Amniotic stem cell (primary cell): Measurements from ENCODE around the gene MYO1F.
"Not testable (repeated sequence)": the region's sequence is repeated elsewhere in the genome, so short reads cannot be mapped to it uniquely, and the experiment has no call there.

Source experiments
- DNase-seq: peaks from one replicate; lab custom pipeline; 2025; lab: John Stamatoyannopoulos, UW

The MYO1F gene

DNA sequence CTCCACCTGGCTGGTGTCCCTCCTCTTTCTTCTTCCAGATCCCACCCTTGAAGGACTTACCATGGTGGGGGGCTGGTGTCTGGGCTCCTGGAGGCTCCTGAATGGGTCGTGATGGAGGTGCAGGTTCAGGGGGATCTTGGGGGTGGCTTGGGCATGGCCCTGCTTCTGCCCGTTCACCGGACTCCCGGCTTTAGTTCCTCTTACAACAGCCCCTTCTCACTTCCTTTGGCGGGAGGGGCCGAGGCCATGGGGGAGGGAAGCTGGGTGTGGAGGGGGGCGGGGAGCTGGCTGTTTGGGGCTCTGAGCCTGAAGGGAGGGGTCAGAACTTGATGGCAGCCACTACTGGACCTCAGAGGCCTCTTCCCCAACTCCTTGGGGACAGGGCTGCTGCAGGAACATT, at the start of gene MYO1F:
Gene MYO1F (minus strand): TSS at position 196 of the 400 bp plus-strand sequence. CDS start 133 bp downstream, at position 63.
- no peak for DNase-seq

DNA sequence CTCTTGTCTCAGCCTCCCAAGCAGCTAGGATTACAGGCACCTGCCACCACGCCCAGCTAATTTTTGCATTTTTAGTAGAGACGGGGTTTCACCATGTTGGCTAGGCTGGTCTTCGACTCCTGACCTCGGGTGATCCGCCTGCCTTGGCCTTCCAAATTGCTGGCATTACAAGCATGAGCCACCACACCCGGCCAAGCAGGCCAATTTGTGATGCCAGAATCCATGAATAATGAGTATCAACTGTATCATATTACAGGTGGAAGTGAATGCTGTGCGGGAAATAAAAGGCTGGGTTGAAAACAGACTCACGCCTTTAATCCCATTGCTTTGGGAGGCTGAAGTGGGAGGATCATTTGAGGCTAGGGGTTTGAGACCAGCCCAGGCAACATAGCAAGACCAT, 49.6 kb upstream of the MYO1F start:
- DNase-seq = no peak

DNA sequence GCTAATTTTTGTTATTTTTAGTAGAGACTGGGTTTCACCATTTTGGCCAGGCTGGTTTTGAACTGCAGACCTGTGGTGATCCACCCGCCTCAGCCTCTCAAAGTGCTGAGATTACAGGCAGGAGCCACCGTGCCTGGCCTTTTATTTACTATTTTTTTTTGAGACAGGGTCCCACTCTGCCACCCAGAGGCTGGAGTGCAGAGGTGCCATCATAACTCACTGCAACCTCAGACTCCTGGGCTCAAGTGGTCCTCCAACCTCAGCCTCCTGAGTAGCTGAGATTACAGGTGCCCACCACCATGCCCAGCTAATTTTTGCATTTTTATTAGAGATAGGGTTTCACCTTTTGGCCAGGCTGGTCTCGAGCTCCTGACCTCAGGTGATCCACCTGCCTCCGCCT, 45.6 kb upstream of the MYO1F start:
- DNase-seq = not testable (repeated sequence)

DNA sequence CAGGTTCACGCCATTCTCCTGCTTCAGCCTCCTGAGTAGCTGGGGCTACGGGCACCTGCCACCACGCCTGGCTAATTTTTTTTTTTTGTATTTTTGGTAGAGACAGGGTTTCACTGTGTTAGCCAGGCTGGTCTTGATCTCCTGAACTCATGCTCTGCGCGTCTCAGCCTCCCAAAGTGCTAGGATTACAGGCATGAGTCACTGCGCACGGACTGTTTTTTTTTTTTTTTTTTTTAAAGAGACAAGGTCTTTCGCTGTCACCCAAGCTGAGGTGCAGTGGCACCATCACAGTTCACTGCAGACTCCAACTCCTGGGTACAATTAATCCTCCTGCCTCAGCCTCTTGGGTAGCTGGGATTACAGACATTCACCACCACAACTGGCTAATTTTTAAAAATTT, 41.5 kb upstream of the MYO1F start:
- DNase-seq = no peak

DNA sequence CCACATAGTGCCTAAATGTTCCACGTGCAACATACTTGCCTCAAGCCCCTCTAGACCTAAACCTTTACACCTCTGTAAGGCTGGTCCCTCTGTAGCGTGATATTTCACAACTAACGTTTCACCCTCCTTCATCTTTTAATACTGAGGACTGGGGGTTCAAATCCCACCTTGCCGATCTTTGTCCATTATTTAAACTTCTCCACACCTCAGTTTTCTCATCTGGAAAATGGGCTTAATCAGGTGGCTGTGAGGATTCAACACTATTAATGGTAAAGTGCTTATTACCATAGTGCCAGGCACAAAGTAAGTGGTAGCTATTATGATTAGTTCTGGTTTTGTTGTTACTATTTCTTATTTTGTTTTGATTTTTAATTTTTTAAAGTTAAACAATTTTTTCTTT, 40.7 kb upstream of the MYO1F start:
- no peak for DNase-seq

DNA sequence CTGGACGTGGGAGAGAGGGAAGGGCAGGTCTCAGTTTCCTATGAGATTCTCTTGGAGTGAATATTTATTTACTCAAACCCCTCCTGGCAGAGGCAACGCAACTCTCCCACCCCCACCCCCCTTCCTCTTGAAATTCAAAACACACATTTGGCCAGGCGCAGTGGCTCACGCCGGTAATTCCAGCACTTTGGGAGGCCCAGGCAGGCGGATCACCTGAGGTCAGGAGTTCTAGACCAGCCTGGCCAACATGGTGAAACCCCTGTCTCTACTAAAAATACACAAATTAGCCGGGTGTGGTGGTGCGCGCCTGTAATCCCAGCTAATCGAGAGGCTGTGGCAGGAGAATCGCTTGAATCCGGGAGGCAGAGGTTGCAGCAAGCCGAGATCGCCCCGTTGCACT, 40.1 kb upstream of the MYO1F start:
- not testable (repeated sequence) for DNase-seq

DNA sequence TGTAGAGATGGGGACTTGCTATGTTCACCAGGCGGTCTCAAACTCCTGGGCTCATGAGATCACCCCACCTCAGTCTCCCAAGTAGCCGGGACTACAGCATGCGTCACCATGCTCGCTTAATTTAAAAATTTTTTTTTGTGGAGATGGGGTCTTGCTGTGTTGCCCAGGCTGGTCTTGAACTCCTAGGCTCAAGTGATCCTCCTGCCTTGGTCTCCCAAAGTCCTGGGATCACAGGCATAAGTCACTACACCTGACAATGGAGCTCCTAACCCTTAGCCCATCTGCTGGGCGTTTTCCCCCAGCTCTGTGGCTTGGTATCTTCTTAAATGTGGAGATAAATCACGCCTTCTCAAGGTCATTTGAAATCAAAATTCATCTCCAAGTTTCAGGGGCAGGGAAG, 39.6 kb upstream of the MYO1F start:
- no peak for DNase-seq

DNA sequence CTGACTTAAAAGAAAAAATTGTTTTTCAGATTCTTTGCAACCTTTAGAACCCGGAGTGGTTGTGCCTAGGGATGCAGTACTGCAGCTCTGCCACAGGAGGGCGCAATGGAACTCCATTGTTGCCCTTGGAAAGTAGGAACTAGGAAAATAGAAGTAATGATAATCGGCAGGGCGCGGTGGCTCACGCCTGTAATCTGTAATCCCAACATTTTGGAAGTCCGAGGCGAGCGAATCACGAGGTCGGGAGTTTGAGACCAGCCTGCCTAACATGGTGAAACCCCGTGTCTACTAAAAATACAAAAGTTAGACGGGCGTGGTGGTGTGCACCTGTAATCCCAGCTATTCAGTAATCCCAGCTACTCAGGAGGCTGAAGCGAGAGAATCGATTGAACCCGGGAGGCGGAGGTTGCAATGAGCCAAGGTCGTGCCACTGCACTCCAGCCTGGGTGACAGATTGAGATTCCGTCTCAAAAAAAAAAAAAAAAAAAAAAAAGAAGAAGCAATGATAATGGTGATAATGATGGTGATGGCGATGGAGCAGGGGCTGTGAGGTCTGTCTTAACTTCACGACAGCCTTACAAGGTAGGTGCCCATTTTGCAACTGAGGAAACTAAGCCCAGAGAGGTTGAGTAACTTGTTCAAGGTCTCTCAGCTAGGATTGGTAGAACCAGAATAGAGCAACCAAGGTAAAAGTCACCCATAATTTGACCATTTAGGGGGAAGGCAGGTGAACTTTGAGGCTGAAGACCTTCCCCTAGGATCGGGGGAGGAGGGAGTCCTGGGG, 38.8 kb upstream of the MYO1F start:
- no peak for DNase-seq

DNA sequence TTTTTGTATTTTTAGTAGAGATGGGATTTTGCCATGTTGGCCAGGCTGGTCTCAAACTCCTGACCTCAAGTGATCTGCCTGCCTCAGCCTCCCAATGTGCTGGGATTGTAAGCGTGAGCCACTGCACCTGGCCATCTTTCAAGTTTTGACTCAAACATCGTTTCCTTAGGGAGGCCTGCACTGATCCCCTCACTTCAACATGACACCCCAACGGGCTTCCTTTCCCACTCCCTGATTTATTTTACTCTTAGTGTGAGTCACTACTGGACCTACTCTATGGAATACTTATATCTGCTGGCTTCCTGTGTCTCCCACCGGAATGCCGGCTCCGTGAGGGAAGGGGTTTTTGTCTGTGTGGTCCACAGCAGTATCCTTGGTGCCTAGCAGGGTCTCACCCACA, 37.8 kb upstream of the MYO1F start:
- DNase-seq = no peak

DNA sequence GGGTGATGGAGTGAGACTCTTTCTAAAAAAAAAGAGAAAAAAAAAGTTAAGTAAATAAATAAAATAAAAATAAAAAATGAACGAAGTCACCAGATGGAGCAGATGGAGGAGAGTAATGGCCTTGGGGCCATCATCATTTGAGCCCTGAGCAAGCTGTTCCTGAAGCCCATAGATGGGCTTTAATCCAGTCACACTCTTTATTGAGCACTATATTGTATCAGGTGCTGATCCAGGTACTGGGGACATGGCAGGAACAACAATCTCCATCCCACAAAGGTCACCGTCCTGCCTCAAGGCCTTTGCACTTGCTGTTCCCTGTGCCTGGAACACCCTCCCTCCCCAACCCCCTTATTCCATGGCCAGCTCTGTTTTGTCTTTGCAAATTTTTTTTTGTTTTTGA, 37.2 kb upstream of the MYO1F start:
- DNase-seq = no peak

DNA sequence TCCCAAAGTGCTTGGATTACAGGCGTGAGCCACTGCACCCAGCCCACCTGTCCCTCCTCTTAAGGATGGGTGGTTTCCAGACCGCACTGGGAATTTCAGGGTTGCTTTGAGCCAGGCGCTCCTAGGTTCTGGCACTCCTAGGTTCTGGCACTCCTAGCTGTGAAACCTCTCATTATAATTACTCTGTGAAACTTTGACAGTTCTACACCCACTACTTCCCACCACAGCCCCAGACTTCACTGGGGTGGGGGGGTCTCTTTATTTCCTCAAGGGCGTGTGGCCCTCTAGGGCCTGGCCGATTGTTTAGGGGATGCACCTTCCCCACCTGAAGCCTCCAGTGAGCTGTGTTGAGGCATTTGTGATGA, 35.5 kb upstream of the MYO1F start:
- no peak for DNase-seq

DNA sequence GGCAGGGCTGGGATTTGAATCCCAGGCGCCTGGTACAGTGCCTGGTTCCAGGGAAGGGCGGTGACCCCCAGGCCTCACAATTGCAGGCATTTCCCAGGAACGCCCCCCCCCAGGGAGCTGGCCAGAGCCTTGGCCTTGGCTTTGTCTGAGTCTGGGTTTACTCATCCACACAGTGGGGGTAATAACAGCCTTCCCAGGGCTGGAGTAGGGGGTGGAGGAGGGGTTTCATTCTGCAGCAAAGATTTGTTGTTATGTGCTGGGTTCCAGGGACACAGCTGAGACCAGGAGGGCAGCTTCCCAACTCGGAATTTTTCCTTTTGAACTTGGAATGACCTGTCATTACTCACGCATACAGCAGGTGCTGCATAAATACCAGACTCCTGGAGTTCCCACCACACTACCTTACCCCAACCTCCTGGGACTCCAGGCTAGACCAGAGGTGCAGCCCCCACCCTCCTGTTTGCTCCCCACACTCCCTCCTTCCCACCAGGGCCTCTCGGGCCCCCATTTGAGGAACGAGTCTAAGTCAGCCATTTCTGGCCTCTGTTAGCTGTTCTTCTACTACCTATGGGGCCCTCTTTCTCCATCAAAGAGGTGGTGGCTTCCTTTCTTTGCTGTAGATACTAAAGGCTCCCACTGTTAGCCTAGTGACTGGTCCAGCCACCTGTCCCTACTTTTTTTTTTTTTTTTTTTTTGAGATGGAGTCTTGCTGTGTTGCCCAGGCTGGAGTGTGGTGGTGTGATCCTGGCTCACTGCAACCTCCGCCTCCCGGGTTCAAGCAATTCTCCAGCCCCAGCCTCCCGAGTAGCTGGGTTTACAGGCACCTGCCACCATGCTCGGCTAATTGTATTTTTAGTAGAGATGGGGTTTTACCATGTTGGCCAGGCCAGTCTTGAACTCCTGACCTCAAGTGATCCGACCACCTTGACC, 34.9 kb upstream of the MYO1F start:
- no peak for DNase-seq

DNA sequence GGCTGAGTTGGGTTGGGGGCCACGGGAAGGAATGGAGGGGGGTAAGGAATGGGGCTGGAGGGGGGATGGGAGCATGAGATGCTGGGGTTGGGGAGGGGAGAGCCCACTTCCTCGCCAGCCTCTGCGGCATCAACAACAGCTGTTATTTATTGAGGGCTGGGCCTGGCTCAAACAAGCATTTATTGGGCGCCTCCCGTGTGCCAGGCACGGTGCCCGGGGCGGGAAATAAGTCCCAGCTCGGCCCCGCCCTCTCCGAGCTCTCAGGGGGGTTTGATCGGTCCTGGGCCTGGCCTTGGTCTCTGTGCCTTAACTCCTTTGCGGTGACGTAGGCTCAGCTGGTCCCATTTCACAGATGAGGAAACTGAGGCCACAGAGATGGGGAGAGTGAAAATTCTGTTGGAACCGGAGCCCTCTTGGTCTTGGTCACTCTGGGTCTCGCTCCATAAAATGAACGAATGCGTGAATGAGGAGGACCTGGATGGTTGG, 34.2 kb upstream of the MYO1F start:
- DNase-seq = no peak

DNA sequence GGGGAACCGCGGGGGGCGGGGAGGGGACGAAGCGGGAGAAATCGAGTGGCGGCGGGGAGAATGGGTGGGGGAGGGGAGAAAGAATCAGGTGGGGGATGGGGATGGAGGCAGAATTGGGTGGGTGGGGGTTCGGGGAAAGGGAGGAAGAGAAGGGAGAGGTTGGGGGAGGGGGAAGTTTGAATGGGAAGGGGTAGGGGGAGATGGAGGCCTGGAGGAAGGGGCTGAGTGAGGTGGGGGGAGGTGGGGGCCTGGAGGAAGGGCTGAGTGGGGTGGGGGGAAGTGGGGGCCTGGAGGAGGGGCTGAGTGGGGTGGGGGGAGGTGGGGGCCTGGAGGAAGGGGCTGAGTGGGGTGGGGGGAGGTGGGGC, 33.7 kb upstream of the MYO1F start:
- DNase-seq = no peak

DNA sequence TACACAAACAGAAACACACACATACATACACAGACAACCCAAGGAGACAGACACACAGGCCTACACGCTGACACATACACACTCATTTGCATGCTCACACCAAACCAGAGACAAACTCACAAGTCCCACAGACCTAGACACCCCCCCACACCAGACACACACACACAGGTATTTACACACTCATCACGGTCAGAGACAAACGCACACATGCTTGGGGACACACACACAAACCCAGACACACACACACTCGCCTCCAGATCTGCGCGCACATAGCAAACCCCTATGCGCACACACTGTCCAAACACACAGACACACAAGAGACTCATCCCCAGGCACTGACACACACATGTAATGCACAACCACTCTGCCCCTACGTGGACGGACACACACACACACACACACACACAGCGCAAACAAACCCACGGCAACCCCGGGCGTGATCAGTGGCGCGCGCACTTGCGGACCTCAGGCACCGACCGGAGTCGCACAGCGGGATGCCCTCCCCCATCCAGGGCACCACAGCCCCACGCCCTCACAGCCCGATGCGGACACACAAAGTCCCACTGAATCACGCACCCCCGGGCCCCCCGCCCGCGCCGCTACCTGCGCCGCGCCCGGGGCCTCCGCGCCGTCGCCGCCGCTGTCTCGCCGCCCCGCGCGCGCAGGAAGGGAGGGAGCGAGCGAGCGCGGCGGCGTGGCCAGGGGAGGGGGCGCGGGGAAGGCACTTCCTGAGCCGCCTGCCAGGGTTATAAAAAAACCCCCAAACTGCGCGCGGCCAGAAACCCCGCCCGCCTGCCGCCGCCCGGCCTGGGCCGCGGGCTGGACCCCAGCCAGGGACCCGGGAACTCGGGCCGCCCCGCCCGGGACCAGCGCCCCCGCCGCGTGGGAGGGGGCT, 33.0 kb upstream of the MYO1F start, which contains the start of gene ADAMTS10:
Gene ADAMTS10 (minus strand): TSS at position 675 of the 895 bp plus-strand sequence. CDS start 5,005 bp downstream, outside the sequence.
- DNase-seq = no peak

DNA sequence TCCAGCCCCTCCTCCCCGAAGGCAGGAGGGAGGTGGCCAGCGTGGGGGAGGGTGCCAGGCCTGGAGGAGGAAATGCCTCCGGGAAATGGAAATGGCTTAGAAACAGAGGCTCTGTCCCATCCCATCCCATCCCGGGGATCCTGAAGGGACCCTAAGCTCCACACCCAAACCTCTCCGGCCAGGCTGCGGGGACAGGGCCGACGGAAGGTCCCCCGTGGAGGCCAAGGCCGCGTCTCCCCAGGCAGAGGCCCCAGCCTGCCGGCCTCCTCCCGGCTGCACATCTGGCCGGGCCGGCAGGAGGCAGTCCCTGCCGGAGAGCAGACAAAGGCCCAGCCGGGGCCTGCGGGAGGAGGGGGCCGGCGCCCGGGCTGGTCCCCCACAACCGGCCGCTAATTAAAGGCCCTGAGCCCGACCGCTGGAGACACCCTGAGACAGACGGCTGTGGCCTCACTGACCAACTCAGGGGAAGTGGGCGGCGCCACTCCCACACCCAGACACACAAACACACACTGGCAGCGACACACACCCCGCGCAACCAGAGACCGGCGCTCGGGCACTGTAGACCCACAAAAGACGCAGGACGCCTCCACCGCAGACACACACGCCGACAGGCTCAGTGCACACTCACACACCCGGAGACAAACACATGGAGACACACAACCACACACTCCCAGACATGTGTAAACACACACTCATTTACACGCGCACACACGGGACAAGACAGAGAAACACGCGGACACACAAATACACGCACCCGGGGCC, 32.2 kb upstream of the MYO1F start:
- no peak for DNase-seq

DNA sequence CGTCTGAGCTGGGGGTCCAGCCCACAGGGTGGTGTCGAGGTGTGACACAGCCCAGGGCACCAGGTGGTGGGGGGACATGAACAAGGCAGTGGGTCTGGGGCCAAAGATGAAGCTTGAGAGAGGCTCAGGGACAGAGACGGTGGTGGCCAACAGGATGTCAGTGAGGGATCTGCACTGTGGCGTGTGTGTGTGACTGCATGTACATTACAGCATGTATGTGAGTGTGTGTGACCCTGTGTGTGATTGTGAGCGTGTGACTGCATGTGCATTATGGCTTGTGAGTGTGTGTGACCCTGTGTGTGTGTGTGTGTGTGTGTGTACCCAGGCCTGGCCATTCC, 31.7 kb upstream of the MYO1F start:
- DNase-seq = no peak

DNA sequence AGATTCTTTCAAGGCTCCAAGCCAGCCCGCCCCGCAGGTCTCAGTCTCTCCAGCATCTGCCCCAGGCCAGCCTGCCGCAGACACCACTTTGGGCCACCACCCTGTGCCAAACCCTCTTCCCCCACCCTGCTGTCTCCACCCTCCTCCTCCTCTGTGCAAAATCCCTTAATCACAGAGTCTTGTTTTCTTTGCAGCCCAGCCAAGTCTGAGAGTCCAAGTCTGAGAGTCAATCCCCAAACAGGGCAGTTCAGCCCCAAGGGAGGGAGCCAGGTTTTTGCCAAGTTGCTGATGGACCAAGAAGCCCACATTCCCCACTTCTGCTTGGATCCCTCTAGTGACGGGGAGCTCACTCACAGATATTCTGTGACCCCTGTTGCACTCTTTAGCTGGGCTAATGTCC, 30.1 kb upstream of the MYO1F start:
- no peak for DNase-seq

DNA sequence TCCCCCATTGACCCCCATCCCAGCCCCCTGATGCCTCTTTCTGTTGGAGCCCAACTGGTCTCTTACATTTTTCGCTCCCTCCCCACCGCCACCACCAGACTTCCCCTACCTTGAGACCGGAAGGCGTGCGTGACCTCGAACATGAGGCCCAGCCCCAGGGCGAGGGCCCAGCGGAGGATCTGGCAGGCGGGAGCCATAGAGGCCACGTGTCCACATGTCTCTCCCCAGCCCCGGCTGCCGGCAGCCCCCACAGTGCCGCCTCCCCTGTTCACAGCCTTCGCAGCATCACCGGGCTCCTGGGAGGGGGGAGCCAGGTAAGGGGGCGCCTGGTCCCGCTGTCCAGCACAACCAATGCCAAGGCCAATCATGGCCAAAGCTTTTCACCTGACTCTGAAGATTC, 28.3 kb upstream of the MYO1F start:
- no peak for DNase-seq

DNA sequence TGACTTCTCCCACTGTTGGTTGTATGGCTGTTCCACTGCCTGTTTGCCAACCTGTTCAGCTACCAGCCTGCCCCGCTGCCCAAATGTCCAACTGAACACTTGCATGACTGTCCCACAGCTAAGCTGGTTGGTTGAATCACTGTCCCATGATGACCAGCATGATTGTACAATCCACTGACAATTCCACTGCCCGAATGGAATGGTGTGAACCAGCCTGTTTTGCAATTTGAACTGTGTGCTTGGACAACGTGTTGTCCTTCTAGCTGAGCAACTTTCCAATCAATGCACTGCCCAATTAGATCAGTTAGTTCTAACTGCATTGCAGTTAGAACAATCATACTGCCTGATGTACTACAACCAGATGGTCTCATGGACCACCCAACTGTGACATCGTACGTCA, 24.6 kb upstream of the MYO1F start:
- DNase-seq = no peak

DNA sequence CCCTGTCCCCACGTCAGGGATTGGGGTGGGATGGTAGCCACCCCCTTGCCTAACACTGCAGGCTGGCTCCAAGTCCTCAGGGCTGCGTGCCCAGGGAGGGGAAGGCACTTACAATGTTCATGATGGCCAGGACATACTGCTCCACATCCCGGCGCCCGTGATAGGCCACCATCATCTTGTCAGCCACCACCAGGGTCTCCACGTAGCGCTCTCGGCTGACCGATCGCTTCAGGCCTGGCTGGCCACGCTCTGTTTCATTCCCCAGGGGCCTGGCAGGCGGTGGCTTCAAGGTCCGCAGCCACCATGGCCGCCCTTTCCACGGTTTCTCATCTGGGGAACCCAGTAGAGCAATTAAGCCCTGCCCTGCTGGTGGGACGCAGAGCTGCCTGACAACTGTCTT, 23.6 kb upstream of the MYO1F start:
- no peak for DNase-seq
